Activated CD8-positive, alpha-beta memory T cell treated with anti-CD3 and anti-CD28 coated beads, Interleukin-2, amount 50 U/mL, for 48 hours (primary cell): Measurements from ENCODE around the gene NRXN3.
"Not testable (repeated sequence)": the region's sequence is repeated elsewhere in the genome, so short reads cannot be mapped to it uniquely, and the experiment has no call there.

ENCODE experiments used
- DNase-seq: peaks from one replicate; pipeline ENCODE4 v3.0.0-alpha.2; 2020

Gene NRXN3

DNA sequence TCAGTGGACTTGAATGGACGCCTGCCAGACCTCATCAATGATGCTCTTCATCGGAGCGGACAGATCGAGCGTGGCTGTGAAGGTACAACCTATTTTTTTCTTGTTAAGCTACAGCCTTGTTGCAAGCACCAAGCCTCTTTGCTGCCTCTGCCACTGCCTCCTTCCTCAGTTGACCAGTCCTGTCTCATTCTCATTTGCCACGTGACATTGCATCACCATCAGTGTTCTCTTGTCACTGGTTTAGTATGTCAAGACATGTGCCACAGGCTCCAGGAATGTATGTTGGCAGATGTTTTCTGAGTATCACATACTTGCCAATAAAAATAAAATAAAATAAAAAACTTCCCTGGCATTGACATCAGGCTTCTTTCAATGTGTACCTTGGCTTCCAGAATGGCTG, 798.1 kb downstream of the NRXN3 start:
- DNase-seq: no peak

- no peak for DNase-seq
Observed at GRCh38 chr14:78970677-78971076, 800.5 kb downstream of the NRXN3 start.

DNA sequence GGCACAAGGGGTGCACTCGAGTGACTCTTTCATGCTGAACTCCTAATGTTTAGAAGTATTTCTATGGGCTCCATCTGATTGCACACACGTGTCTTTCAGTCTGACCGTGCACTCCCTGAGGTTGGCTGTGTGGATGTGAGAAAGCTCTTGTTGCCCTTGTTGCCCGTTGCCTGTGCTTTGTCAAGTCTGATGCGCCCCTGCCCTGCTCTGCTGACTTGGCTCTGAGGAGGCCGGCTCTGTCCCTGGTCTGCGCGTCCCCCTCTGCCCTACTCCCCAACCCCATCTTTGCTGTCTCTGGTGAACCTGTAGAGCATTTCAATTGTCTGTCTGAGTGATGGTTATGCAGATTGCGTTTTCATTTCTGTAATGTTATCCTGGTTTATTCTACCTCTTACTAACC, 802.3 kb downstream of the NRXN3 start:
- no peak for DNase-seq

GRCh38 chr14:78974691-78975090, 804.5 kb downstream of the NRXN3 start:
- no peak for DNase-seq

GRCh38 chr14:78975734-78976133, 805.6 kb downstream of the NRXN3 start:
- DNase-seq: no peak

DNA sequence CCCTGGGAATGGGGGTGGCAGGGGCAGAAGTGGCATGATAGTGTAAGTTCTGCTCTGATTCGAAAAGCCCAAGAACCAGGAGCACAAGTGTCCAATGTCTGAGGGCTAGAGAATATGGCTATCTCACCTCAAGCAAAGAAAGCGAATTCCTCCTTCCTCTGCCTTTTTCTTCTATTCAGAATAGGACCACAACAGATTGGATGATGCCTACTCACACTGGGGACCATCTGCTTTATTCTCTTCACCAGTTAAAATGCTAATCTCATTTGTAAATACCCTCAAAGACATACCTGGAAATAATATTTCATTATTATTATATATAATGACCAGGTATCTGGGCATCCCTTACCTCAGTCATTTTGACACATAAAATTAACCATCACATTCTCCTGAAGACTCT, 808.7 kb downstream of the NRXN3 start:
- no peak for DNase-seq

GRCh38 chr14:78982551-78982950, 812.4 kb downstream of the NRXN3 start:
- DNase-seq: no peak

- DNase-seq: no peak
Observed at GRCh38 chr14:78983126-78983525, 813.0 kb downstream of the NRXN3 start.

GRCh38 chr14:78985668-78986381, 815.7 kb downstream of the NRXN3 start:
- DNase-seq: no peak

- no peak for DNase-seq
Observed at GRCh38 chr14:78986989-78987388, 816.8 kb downstream of the NRXN3 start.

GRCh38 chr14:78989221-78989620, 819.0 kb downstream of the NRXN3 start:
- DNase-seq: no peak

DNA sequence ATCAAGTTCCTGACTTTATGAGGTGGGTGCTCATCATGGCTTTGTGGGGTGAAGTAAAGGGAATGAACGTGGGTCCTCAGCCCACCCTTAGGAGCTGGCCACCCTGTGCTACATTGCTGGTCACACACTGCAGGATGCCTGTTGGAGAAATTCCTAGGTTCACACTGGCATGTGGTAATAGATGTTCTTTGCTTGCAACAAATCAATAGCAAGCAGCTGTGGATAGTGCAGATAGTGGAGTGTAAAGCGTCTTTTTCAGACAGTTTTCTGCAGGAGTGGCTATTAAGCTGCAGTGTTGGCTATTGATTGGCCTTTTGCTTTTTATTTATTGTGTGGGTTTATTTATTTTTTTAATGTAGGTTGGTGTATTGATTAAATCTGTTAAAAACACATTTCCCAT, 822.7 kb downstream of the NRXN3 start:
- DNase-seq: no peak

DNA sequence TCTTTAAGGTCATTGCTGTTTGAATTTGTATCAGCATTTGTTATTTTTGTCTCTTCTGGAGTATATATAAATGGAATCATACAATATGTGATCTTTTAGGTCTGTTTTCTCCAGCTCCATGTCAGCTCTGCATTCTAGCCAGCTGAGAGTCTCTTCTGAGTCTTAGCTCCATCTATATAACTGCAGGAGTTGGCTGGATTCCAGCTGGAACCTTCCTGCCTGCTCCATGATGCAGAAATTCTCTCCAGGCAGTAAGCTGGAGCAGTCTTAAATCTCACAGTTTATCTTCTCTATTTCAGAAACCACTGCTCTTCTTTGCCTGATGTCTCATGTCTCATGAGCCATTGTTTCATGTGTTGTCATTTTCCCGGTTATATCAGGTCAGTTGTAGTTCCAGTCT, 827.6 kb downstream of the NRXN3 start:
- DNase-seq: no peak

- DNase-seq: no peak
Observed at GRCh38 chr14:79009286-79009685, 839.1 kb downstream of the NRXN3 start.

- no peak for DNase-seq
Observed at GRCh38 chr14:79011091-79011919, 841.1 kb downstream of the NRXN3 start.

DNA sequence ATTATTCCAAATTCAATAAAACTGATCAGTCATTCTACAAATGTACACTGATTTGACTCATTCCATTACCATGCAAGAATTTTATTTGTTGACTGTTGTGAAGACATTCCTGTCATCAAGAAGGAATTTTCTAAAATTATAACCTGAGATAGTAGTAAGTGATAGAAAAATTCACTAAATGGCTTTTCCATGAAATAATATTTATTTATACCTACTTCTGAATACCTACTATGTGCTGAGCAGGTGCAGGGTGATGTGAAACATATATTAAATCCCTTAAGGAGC, 841.7 kb downstream of the NRXN3 start:
- no peak for DNase-seq

DNA sequence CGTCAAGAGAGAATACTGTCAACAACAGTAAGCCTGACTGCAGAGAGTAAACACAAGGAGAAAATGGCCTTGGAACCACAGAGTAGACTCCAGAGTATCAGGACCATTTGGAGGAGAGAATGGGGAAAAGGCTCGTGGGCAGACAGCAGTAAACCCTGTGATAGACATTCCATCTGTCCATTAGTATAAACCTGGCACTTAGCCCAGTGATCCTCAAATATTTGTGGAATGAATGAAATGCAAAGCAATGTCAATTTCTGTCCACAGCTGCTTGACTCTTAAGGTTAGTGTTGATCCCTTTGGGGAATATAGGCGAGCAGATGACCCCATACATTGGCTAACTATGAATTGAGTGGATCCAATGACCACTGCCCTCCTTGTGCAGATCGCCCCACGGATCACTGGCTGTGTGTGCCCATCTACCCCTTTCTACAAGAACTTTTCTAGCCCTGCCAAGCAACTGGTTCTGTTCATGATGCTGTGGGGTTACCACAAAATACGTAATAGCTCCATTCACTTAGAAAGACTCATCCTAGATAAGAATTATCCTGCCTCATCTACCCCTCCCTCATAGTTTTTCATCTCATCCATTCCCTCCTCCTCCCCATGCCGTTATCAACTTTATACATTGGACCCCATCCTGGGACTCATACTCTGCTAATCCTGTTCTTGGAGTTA, 846.8 kb downstream of the NRXN3 start:
- DNase-seq: no peak

DNA sequence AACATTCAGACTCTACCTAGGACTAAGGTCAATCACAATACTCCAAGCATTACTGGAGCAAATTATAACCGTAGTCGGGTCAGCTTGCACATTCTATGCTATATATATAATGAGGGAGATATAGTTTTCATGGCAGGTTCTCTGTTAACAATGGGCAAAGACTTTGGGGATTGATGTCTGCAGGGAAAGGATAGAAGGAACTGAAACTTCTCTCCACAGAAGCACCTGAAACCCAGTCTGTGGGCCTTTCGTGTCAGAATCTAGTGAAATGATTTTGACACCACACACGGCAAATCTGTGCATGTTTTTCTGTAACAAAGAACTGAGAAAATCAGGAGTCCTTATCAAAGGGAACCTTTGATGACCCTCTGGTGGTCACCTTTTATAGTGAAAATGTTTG, 847.4 kb downstream of the NRXN3 start:
- DNase-seq: no peak

DNA sequence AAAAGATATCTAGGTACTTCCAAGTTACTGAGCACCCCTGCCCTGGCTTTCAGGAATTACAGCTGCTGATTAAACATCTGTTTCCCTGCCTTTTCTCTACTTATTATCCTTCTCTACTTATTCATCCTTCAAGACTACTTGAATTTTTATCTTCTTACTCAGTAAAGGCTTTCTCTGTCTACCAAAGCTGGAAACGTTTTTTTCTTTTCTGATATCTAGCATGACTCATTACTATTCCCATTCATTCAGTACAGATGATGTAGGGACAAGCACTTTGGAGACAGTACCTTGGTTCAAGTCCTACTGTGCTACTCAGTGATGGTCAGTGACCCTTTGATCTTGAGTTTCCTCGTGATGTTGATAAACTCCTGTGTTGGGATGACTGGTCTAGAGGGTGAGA, 848.7 kb downstream of the NRXN3 start:
- no peak for DNase-seq

DNA sequence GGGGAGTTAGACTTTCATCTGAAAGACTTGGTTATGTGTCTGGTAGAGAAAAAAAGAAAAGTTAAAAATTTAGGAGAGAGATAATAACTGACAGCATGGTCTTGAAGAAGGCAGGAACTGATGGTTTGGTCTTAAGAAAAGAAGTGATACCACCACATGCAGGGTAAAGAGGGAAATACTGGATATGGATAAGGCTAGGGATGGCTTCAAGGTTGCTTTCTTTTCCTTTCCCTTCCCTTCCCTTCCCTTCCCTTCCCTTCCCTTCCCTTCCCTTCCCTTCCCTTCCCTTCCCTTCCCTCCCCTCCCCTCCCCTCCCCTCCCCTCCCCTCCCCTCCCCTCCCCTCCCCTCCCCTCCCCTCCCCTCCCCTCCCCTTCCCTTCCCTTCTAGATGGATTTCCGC, 849.7 kb downstream of the NRXN3 start:
- DNase-seq: not testable (repeated sequence)

DNA sequence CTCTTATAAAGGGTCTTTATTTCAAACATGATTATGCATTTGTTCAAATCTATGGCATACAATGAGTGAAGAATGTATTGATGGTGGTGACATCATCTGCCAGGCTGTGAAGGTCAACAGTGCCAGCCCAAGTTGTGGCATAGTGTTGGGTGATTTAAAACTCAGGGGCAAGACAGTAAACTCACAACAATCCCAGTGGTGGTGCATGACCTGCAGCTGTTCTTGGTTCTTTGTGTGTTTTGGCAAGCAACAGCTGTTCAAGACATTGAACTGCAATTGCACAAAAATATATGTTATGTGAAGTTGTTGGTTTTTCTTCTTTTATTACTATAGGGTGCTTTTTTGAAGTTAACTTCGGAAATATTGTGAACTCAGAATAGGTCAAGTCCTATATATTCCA, 851.6 kb downstream of the NRXN3 start:
- no peak for DNase-seq

GRCh38 chr14:79027138-79027537, 857.0 kb downstream of the NRXN3 start:
- no peak for DNase-seq

DNA sequence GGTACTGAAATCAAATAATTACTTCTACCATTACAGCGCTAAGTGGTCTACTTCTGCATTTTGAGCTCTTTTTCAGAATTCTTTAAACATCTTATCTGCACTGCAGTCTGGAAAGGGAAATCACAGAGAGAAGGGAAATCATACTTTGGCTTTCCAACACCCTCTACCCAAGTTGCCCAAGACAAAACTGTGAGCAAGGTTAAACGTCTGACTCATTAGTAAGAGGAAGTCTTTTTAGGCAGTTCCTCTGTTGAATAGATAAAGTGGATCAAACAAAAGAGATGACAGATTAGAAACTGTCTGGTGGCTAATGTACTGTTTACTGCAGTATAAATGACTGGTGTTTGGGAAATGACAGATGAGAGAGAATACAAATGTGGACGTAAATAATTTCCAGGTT, 858.1 kb downstream of the NRXN3 start:
- no peak for DNase-seq

DNA sequence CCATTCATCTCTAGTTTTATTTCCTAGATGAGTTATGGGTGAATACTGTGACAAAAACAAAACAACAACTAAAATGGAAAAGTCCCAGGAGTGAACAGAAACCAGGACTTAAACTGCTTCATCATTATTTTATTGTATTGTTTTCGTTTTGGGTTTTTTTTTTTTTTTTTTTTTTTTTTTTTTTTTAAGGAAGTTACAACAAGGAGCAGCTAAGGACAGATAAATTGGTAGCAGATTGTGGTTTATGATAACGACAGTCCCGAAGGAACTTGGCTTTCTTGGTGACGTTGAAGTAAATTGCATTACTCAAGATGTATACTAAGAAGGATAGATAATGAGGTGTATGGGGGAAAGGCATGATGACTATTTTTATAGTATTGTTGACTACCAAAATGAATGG, 866.3 kb downstream of the NRXN3 start:
- no peak for DNase-seq
